ENCODE data around the gene TTLL6. TPM values are rescaled to one million over a fixed set of nuclear protein-coding genes. Genes with fewer than 3 reads are reported as not detected.
"Not testable (repeated sequence)": the region's sequence is repeated elsewhere in the genome, so short reads cannot be mapped to it uniquely, and the experiment has no call there.

Gene TTLL6
- total RNA-seq, 1 experiment from 2014 or later, result 0.21 TPM

GRCh38 chr17:48800626-48801217 lies 16.3 kb downstream of the TTLL6 start:
- Mint-ChIP-seq H3K36me3 (ENCODE audit: insufficient read depth, unreplicated experiment) (peaks cover 15% of the 10 kb centered on the region), H3K27me3 (ENCODE audit: unreplicated experiment) (no peaks in the 10 kb centered on the region), H3K9me3 (ENCODE audit: low read depth, unreplicated experiment) (no peaks in the 10 kb centered on the region), H3K4me3 (ENCODE audit: low read depth, unreplicated experiment) (no peak overlapping the region), H3K4me1 (ENCODE audit: low read depth, unreplicated experiment) (peaks cover 40% of the 10 kb centered on the region), H3K27ac (ENCODE audit: unreplicated experiment) (no peak overlapping the region)
- DNase-seq, result no peak
- no TSS peak for BruUV-seq (replicated peaks)
- TF ChIP-seq CTCF (IDR thresholded peaks at IDR 0.05; ENCODE audit: unreplicated experiment), result no peak
- CTCF ChIA-PET, result interaction anchor here (2.2 to 2.4 kb wide), 2 partner anchors 10 to 78 kb away, joined by 8 to 12 read pairs; no protein-coding TSS in a partner anchor
- intact Hi-C loops (cut with micrococcal nuclease; ENCODE audit: unreplicated experiment), result no loop called here

- CTCF ChIA-PET, result interaction anchor here (0.5 to 2.4 kb wide), 9 partner anchors 8 to 797 kb away, joined by 3 to 12 read pairs (median 4); no protein-coding TSS in a partner anchor
- DNase-seq, result peak; percentile 57
- intact Hi-C loops (cut with micrococcal nuclease; ENCODE audit: unreplicated experiment), result no loop called here
- Mint-ChIP-seq H3K9me3 (ENCODE audit: low read depth, unreplicated experiment) (no peaks in the 10 kb centered on the region), H3K27ac (ENCODE audit: unreplicated experiment) (peak overlapping the region; percentile 72), H3K4me3 (ENCODE audit: low read depth, unreplicated experiment) (no peak overlapping the region), H3K4me1 (ENCODE audit: low read depth, unreplicated experiment) (peaks cover 40% of the 10 kb centered on the region), H3K27me3 (ENCODE audit: unreplicated experiment) (no peaks in the 10 kb centered on the region), H3K36me3 (ENCODE audit: insufficient read depth, unreplicated experiment) (peaks cover 22% of the 10 kb centered on the region)
- BruUV-seq (replicated peaks), result no TSS peak
- no peak for TF ChIP-seq CTCF (IDR thresholded peaks at IDR 0.05; ENCODE audit: unreplicated experiment)
Measured at GRCh38 chr17:48799069-48799723, 17.8 kb downstream of the TTLL6 start.

- H3K4me1 Mint-ChIP-seq (ENCODE audit: low read depth, unreplicated experiment), result peaks cover 61% of the 10 kb centered on the region
- CTCF ChIA-PET, result interaction anchor here (0.7 to 1.5 kb wide), 5 partner anchors 31 to 353 kb away, joined by 3 to 7 read pairs (median 4); no protein-coding TSS in a partner anchor
- H3K4me3 Mint-ChIP-seq (ENCODE audit: low read depth, unreplicated experiment), result peak overlapping the region; percentile 38
Measured at GRCh38 chr17:48796163-48796522, 20.9 kb downstream of the TTLL6 start.

GRCh38 chr17:48795444-48796162 lies 21.4 kb downstream of the TTLL6 start:
- H3K4me1 Mint-ChIP-seq (ENCODE audit: low read depth, unreplicated experiment), result peaks cover 59% of the 10 kb centered on the region
- peak overlapping the region; percentile 38 for H3K4me3 Mint-ChIP-seq (ENCODE audit: low read depth, unreplicated experiment)
- TF ChIP-seq CTCF (IDR thresholded peaks at IDR 0.05; ENCODE audit: unreplicated experiment), result no peak
- H3K9me3 Mint-ChIP-seq (ENCODE audit: low read depth, unreplicated experiment), result no peaks in the 10 kb centered on the region
- intact Hi-C loops (cut with micrococcal nuclease; ENCODE audit: unreplicated experiment), result no loop called here
- CTCF ChIA-PET, result interaction anchor here (0.6 to 1.5 kb wide), 6 partner anchors 30 to 354 kb away, joined by 3 to 7 read pairs (median 4); no protein-coding TSS in a partner anchor
- H3K27ac Mint-ChIP-seq (ENCODE audit: unreplicated experiment), result peak overlapping the region; percentile 95
- DNase-seq, result peak; percentile 77
- no peaks in the 10 kb centered on the region for H3K27me3 Mint-ChIP-seq (ENCODE audit: unreplicated experiment)
- BruUV-seq (replicated peaks), result no TSS peak
- peaks cover 22% of the 10 kb centered on the region for H3K36me3 Mint-ChIP-seq (ENCODE audit: insufficient read depth, unreplicated experiment)

More at GRCh38 chr17:48796163-48796522, 20.9 kb downstream of the TTLL6 start:
- Mint-ChIP-seq H3K27ac (ENCODE audit: unreplicated experiment) (peak overlapping the region; percentile 95), H3K36me3 (ENCODE audit: insufficient read depth, unreplicated experiment) (peaks cover 22% of the 10 kb centered on the region)
- DNase-seq; H3K27me3 Mint-ChIP-seq (ENCODE audit: unreplicated experiment); BruUV-seq (replicated peaks); intact Hi-C loops (cut with micrococcal nuclease; ENCODE audit: unreplicated experiment); H3K9me3 Mint-ChIP-seq (ENCODE audit: low read depth, unreplicated experiment): not testable (repeated sequence)
